K562 (cell line): ENCODE data around the gene TTC39C. TPM values are rescaled to one million over a fixed set of nuclear protein-coding genes. Genes with fewer than 3 reads are reported as not detected.
"Not testable (repeated sequence)": the region's sequence is repeated elsewhere in the genome, so short reads cannot be mapped to it uniquely, and the experiment has no call there.

Experiments used
- ATAC-seq: fragments of 200-7000 bp; cut with Tn5 transposase; 3 replicates; pipeline ENCODE4 v1.9.1; 2020; ENCODE audit warnings: moderate library complexity
- BruUV-seq: library from RNA; stranded (reverse); fragments of 400-500 nt; replicated peaks from 2 replicates; lab custom pipeline; 2021; lab: Mats Ljungman, UMichigan
- CTCF ChIA-PET: fragments of 300-600 bp; formaldehyde crosslinking; extraction: SDS; loops from one replicate; lab custom pipeline; 2021; ENCODE audit warnings: low intra/inter-chr PET ratio; lab: Yijun Ruan, JAX
- POLR2A ChIA-PET: fragments of 300-600, 350-650 bp; sonication (Branson Sonifier 250); formaldehyde crosslinking; extraction: SDS; loops from one replicate; lab custom pipeline; 2021; ENCODE audit warnings: antibody characterized with exemption, inconsistent platforms; lab: Yijun Ruan, JAX
- DNase-seq, 4 experiments: peaks; one replicate each; pipeline versions ENCODE4 v3.0.0 to v3.0.0-alpha.2; 2011 to 2018; ENCODE audit warnings: low spot score in 3 of 4, mixed read lengths in 3 of 4; ENCODE audit errors: extremely low read depth in 1 of 4
- FAIRE-seq: peaks from 2 replicates; lab custom pipeline; 2011; peaks lifted over from hg19 to GRCh38; lab: Jason Lieb, UNC
- H2AFZ ChIP-seq: 2 replicates; pipeline ENCODE4 v1.6.0; 2011; ENCODE audit warnings: low read depth, low read length, control low read depth, inconsistent platforms
- H3K27ac ChIP-seq: fragments of 200-600 bp; 3 replicates; pipeline ENCODE4 v1.8.0; 2011; ENCODE audit warnings: low read depth, mild to moderate bottlenecking, control low read depth, inconsistent platforms, low read length, moderate library complexity, mixed read lengths; ENCODE audit errors: extremely low read depth
- H3K27me3 ChIP-seq, 2 experiments: fragments of 300-600 bp in 1 of 2; 2 replicates in 1 of 2; 3 replicates in 1 of 2; pipeline versions ENCODE4 v1.6.0 to v1.8.0; 2011; ENCODE audit warnings: inconsistent platforms in 2 of 2, low read length in 2 of 2, mild to moderate bottlenecking in 1 of 2, mixed read lengths in 1 of 2, moderate library complexity in 1 of 2; ENCODE audit not compliant: control insufficient read depth in 2 of 2, insufficient read depth in 2 of 2
- H3K36me3 ChIP-seq: fragments of 300-600 bp; 3 replicates; pipeline ENCODE4 v1.8.0; 2011; ENCODE audit warnings: mild to moderate bottlenecking, low read length, inconsistent platforms; ENCODE audit not compliant: control insufficient read depth, insufficient read depth
- H3K4me1 ChIP-seq, 2 experiments: fragments of 200-600 bp in 1 of 2; replicated peaks in 1 of 2; 2 replicates in 1 of 2; 3 replicates in 1 of 2; pipeline versions ENCODE4 v1.5.1 to v1.8.0; 2011; ENCODE audit warnings: inconsistent platforms in 2 of 2, low read length in 2 of 2, mild to moderate bottlenecking in 1 of 2, mixed read lengths in 1 of 2, moderate library complexity in 1 of 2; ENCODE audit not compliant: control insufficient read depth in 2 of 2, insufficient read depth in 2 of 2
- H3K4me2 ChIP-seq: 2 replicates; pipeline ENCODE4 v1.6.1; 2011; ENCODE audit warnings: low read length, control low read depth, inconsistent platforms, mixed read lengths; ENCODE audit not compliant: insufficient read depth
- H3K4me3 ChIP-seq: fragments of 200-600 bp; sonication (generic), shearing (Covaris generic); 2 replicates; pipeline ENCODE4 v1.5.1; 2016; ENCODE audit warnings: control low read depth, inconsistent platforms
- H3K79me2 ChIP-seq: fragments of 200-600 bp; 3 replicates; pipeline ENCODE4 v1.8.0; 2011; ENCODE audit warnings: low read length, inconsistent platforms; ENCODE audit not compliant: control insufficient read depth, insufficient read depth
- H3K9ac ChIP-seq, 2 experiments: 2 replicates each; pipeline versions ENCODE4 v1.6.0 to v1.6.1; 2011; ENCODE audit warnings: low read depth in 2 of 2, low read length in 2 of 2, control low read depth in 1 of 2, inconsistent platforms in 1 of 2, mild to moderate bottlenecking in 1 of 2, mixed read lengths in 1 of 2; ENCODE audit not compliant: insufficient read depth in 1 of 2
- H3K9me1 ChIP-seq: one replicate; pipeline ENCODE4 v1.6.0; 2011; ENCODE audit warnings: inconsistent platforms, mild to moderate bottlenecking, low read length, moderate library complexity; ENCODE audit not compliant: control insufficient read depth, insufficient read depth
- H3K9me3 ChIP-seq: replicated peaks from 2 replicates; pipeline ENCODE4 v1.5.1; 2011; ENCODE audit warnings: low read depth, low read length, inconsistent platforms; ENCODE audit not compliant: control insufficient read depth, insufficient read depth
- H4K20me1 ChIP-seq: replicated peaks from 2 replicates; pipeline ENCODE4 v1.6.1; 2011; ENCODE audit warnings: low read length, inconsistent platforms, mixed read lengths; ENCODE audit not compliant: control insufficient read depth, insufficient read depth
- BRCA1 ChIP-seq, 2 experiments: fragments of 450-650 bp in 1 of 2; sonication (generic) in 1 of 2; formaldehyde crosslinking in 1 of 2; IDR thresholded peaks; 2 replicates each; pipeline versions ENCODE4 v1.5.0 to v1.6.1; 2017 to 2020; ENCODE audit warnings: mild to moderate bottlenecking in 1 of 2, missing genetic modification reagents in 1 of 2
- SRSF7 ChIP-seq: fragments of 200-400 bp; formaldehyde crosslinking; optimal IDR thresholded peaks from 2 replicates; pipeline ENCODE3; 2017; ENCODE audit warnings: mild to moderate bottlenecking, low read depth, low read length
- WGBS: fragments of 100-300 bp; shearing (Covaris generic); methylation state at CpG from one replicate; pipeline ENCODE4 v1.1.6; 2016; ENCODE audit warnings: low coverage, mixed read lengths; ENCODE audit not compliant: insufficient coverage; ENCODE audit errors: missing lambda C conversion rate; 5-methylcytosine and 5-hydroxymethylcytosine counted together
- in situ Hi-C: fragments of 300-500 bp; cut with MboI; formaldehyde crosslinking; loops from 4 replicates; pipeline ENCODE4 v1.15.0; 2018; ENCODE audit warnings: inconsistent platforms, mixed read lengths
- intact Hi-C: fragments of 100-400 bp; cut with micrococcal nuclease; formaldehyde crosslinking; loops from 2 replicates; pipeline ENCODE4 v1.14.2; 2022
- polyA plus RNA-seq, 8 experiments: library from polyadenylated mRNA; depleted of rRNA in 4 of 8; stranded (reverse) in 5 of 8; unstranded in 3 of 8; fragments of >200 nt; fragmentation: Nextera tagmentation in 2 of 8; fragmentation: Illumina TruSeq in 1 of 8; extraction: Ambion mirVana in 2 of 8; extraction: Trizol in 1 of 8; gene quantifications; 2 replicates each; pipeline versions ENCODE4 v1.2.1 to v1.2.3, GENCODE V29; 2011 to 2014; ENCODE audit warnings: inconsistent platforms in 1 of 8, missing spikeins in 1 of 8
- total RNA-seq, 7 experiments: library from RNA; depleted of rRNA in 6 of 7; stranded (reverse); fragments of >200 nt in 6 of 7; fragmentation: Illumina TruSeq in 2 of 7; extraction: Trizol in 2 of 7; gene quantifications; 2 replicates each; pipeline versions ENCODE4 v1.2.1 to v1.2.3, GENCODE V29; 2011 to 2021; ENCODE audit warnings: low replicate concordance in 1 of 7
- TF ChIP-seq, protein P1 (sequence below), 2 experiments: fragments of 450-650 bp; IDR thresholded peaks; 2 replicates each; pipeline ENCODE4 v1.6.1; 2016; ENCODE audit warnings: mild to moderate bottlenecking in 2 of 2, borderline replicate concordance in 1 of 2, low read depth in 1 of 2, moderate library complexity in 1 of 2

TTC39C gene
- total and polyA plus RNA-seq, 9 of the 15 experiments (the other 6 are each of a cell fraction or from before 2014, with no cell fraction given), result 0.01 to 0.58 (median 0.18) TPM; not detected in 5

DNA sequence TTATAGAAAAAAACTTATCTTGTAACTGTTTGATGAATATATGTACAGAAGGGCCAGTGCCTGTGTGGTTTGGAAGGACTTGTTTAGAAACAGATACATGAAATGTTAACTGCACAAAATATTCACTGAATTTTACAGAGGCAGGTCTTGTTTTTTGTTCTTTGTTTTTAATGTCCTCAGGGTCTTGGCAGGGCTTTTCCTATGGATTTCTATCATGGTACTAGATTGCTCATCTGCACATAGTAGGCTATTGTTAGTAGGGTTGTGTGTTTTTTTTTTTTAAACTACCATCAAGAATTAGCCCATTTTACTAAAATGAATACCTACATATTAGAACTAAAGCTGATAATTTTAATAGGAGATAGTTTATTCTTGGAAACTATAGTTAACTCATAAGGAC lies 127.8 kb downstream of the TTC39C start (continued):
- TF ChIP-seq, protein P1, sequence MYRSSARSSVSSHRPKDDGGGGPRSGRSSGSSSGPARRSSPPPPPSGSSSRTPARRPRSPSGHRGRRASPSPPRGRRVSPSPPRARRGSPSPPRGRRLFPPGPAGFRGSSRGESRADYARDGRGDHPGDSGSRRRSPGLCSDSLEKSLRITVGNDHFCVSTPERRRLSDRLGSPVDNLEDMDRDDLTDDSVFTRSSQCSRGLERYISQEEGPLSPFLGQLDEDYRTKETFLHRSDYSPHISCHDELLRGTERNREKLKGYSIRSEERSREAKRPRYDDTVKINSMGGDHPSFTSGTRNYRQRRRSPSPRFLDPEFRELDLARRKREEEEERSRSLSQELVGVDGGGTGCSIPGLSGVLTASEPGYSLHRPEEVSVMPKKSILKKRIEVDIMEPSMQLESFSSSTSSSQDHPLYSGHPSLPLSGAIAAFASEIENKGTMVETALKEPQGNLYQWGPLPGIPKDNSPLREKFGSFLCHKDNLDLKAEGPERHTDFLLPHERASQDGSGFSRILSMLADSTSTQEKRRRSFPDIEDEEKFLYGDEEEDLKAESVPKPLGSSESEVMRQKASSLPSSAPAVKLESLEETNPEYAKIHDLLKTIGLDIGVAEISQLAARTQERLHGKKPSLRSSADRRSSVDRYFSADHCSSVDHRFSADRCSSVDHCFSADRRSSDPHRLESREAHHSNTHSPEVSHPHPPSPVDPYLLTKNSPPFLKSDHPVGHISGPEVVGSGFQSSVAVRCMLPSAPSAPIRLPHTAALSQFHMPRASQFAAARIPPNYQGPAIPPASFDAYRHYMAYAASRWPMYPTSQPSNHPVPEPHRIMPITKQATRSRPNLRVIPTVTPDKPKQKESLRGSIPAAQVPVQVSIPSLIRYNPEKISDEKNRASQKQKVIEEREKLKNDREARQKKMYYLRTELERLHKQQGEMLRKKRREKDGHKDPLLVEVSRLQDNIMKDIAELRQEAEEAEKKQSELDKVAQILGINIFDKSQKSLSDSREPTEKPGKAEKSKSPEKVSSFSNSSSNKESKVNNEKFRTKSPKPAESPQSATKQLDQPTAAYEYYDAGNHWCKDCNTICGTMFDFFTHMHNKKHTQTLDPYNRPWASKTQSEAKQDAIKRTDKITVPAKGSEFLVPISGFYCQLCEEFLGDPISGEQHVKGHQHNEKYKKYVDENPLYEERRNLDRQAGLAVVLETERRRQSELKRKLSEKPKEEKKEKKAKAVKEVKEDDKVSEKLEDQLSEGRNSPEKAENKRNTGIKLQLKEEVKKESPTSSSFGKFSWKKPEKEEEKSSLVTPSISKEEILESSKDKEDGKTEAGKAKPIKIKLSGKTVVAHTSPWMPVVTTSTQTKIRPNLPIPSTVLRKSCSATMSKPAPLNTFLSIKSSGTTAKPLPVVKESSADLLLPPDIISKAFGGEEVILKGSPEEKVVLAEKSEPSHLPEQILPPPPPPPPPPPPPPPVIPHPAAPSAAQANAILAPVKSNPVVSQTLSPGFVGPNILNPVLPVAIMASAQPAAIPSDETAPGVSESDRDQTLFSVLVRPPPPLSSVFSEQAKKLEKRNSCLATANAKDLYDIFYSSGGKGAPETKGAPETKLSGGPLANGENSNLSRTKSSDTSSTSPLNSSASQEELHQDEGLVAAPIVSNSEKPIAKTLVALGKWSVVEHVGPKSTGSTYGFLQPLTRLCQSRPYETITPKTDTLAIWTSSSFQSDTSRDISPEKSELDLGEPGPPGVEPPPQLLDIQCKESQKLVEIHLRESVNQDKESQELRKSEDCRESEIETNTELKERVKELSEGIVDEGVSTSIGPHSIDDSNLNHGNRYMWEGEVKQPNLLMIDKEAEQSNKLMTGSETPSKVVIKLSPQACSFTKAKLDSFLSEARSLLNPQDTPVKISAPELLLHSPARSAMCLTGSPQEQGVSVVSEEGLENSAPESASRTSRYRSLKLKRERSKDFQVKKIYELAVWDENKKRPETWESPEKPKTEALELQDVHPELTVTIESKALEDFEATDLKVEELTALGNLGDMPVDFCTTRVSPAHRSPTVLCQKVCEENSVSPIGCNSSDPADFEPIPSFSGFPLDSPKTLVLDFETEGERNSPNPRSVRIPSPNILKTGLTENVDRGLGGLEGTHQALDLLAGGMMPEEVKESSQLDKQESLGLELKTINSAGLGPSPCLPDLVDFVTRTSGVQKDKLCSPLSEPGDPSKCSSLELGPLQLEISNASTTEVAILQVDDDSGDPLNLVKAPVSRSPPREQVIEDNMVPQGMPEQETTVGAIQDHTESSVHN (IDR thresholded peaks at IDR 0.05; ENCODE audit: borderline replicate concordance in 1 of 2, low read depth in 1 of 2), result no peak
- no peak for TF ChIP-seq SRSF7
- no peak for TF ChIP-seq BRCA1 (IDR thresholded peaks at IDR 0.05)
- TF ChIP-seq BRCA1 (CRISPR knock-in tag; IDR thresholded peaks at IDR 0.05), result no peak
- TF ChIP-seq, all 486 proteins: peak for 0

DNA sequence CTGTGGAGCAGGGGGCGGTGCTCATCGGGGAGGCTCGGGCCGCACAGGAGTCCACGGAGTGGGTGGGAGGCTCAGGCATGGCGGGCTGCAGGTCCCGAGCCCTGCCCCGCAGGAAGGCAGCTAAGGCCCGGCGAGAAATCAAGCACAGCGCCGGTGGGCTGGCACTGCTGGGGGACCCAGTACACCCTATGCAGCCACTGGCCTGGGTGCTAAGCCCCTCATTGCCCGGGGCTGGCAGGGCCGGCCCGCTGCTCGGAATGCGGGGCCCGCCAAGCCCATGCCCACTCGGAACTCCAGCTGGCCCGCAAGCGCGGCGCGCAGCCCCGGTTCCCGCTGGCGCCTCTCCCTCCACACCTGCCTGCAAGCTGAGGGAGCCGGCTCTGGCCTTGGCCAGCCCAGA lies 135.0 kb downstream of the TTC39C start:
- H3K27me3 ChIP-seq, H3K9ac ChIP-seq, intact Hi-C loops, BruUV-seq, H3K27ac ChIP-seq, DNase-seq, H2AFZ ChIP-seq, ATAC-seq, H3K4me2 ChIP-seq, H3K4me1 ChIP-seq, in situ Hi-C loops, H3K4me3 ChIP-seq, H3K36me3 ChIP-seq, H3K9me1 ChIP-seq, H4K20me1 ChIP-seq, H3K9me3 ChIP-seq, CTCF ChIA-PET, FAIRE-seq, H3K79me2 ChIP-seq: not testable (repeated sequence)
- 19% methylated on average over 23 of the region's 28 CpGs for WGBS
- POLR2A ChIA-PET, result interaction anchor here (0.6 kb wide), 1 partner anchor 89 kb away, joined by 3 read pairs; no protein-coding TSS in a partner anchor
